HEK293 (cell line): ENCODE data around the gene BTBD9.

ENCODE experiments used
- SP7 ChIP-seq: fragments of 450-650 bp; formaldehyde crosslinking; IDR thresholded peaks from 2 replicates; pipeline ENCODE4 v1.5.1; 2016; ENCODE audit warnings: missing biosample characterization, missing genetic modification characterization
- TF ChIP-seq, protein P1 (sequence below): fragments of 450-650 bp; formaldehyde crosslinking; IDR thresholded peaks from 2 replicates; pipeline ENCODE4 v1.5.1; 2016; ENCODE audit warnings: missing biosample characterization, missing genetic modification characterization
- TF ChIP-seq, protein P2 (sequence below): fragments of 450-650 bp; formaldehyde crosslinking; IDR thresholded peaks from 2 replicates; pipeline ENCODE4 v1.5.1; 2016; ENCODE audit warnings: missing biosample characterization, missing genetic modification characterization, borderline replicate concordance
- TF ChIP-seq, protein P3 (sequence below): fragments of 450-650 bp; formaldehyde crosslinking; optimal IDR thresholded peaks from 2 replicates; pipeline ENCODE3; 2016; ENCODE audit warnings: missing biosample characterization, mild to moderate bottlenecking, missing genetic modification characterization

DNA sequence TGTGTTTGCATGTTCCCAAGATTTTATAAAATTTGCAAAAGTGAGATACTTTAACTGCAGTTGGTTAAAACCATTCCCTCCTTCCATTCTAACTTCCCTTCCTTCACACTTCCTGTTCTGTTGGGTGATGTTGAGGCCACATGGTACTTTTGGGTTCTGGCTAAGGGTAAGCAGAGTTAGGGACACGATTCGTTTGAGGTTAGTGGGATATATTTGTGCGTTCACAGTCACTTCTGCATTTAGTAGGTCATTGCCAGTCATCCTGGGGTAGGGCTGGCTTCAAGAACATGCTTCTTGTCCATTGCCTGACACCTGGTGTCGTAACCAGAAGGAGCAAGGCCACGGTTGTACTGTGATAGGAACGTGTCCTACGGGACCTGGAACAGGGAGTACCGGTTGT, 480.1 kb downstream of the BTBD9 start:
- TF ChIP-seq SP7 (tag by site-specific recombination) = no peak
- TF ChIP-seq, protein P1, sequence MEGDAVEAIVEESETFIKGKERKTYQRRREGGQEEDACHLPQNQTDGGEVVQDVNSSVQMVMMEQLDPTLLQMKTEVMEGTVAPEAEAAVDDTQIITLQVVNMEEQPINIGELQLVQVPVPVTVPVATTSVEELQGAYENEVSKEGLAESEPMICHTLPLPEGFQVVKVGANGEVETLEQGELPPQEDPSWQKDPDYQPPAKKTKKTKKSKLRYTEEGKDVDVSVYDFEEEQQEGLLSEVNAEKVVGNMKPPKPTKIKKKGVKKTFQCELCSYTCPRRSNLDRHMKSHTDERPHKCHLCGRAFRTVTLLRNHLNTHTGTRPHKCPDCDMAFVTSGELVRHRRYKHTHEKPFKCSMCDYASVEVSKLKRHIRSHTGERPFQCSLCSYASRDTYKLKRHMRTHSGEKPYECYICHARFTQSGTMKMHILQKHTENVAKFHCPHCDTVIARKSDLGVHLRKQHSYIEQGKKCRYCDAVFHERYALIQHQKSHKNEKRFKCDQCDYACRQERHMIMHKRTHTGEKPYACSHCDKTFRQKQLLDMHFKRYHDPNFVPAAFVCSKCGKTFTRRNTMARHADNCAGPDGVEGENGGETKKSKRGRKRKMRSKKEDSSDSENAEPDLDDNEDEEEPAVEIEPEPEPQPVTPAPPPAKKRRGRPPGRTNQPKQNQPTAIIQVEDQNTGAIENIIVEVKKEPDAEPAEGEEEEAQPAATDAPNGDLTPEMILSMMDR (tag by site-specific recombination) = no peak
- TF ChIP-seq, protein P2, sequence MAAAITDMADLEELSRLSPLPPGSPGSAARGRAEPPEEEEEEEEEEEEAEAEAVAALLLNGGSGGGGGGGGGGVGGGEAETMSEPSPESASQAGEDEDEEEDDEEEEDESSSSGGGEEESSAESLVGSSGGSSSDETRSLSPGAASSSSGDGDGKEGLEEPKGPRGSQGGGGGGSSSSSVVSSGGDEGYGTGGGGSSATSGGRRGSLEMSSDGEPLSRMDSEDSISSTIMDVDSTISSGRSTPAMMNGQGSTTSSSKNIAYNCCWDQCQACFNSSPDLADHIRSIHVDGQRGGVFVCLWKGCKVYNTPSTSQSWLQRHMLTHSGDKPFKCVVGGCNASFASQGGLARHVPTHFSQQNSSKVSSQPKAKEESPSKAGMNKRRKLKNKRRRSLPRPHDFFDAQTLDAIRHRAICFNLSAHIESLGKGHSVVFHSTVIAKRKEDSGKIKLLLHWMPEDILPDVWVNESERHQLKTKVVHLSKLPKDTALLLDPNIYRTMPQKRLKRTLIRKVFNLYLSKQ = no peak
- TF ChIP-seq, protein P3, sequence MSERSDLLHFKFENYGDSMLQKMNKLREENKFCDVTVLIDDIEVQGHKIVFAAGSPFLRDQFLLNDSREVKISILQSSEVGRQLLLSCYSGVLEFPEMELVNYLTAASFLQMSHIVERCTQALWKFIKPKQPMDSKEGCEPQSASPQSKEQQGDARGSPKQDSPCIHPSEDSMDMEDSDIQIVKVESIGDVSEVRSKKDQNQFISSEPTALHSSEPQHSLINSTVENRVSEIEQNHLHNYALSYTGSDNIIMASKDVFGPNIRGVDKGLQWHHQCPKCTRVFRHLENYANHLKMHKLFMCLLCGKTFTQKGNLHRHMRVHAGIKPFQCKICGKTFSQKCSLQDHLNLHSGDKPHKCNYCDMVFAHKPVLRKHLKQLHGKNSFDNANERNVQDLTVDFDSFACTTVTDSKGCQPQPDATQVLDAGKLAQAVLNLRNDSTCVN (tag by site-specific recombination) = no peak
